ENCODE results near the gene CHODL. TPM values are rescaled to one million over a fixed set of nuclear protein-coding genes. Genes with fewer than 3 reads are reported as not detected.

CHODL gene
- total and polyA plus RNA-seq, 12 donors = 0.14 to 1.6 (median 0.45) TPM; not detected in 2

GRCh38 chr21:18222346-18222745 is 22.3 kb upstream of the CHODL start:
- Histone ChIP-seq H3K36me3 (replicated peaks in 1 of 2) (no peaks in the 10 kb centered on the region), H3K4me1 (replicated peaks in 1 of 2) (no peaks in the 10 kb centered on the region), H3K27ac (no peak overlapping the region), H3K4me3 (no peak overlapping the region), H3K9me3 (replicated peaks in 1 of 3) (peaks cover 0 to 6% (median 0%) of the 10 kb centered on the region in 3 donors), H3K27me3 (no peaks in the 10 kb centered on the region)
- WGBS, 4 donors = 44 to 68% (median 66%) methylated on average over 1 of the region's 1 CpG
- TF ChIP-seq POLR2A (IDR thresholded peaks at IDR 0.05) (no peak), CTCF (IDR thresholded peaks at IDR 0.05) (no peak)
- intact Hi-C loops (cut with DNase I) = no loop called here
- no peak for DNase-seq

GRCh38 chr21:18228060-18228739 is 16.4 kb upstream of the CHODL start:
- 60 to 83% (median 75%) methylated on average over 5 of the region's 5 CpGs for WGBS, 4 donors
- Histone ChIP-seq H3K4me1 (replicated peaks in 1 of 2) (no peaks in the 10 kb centered on the region), H3K4me3 (no peak overlapping the region), H3K36me3 (replicated peaks in 1 of 2) (no peaks in the 10 kb centered on the region), H3K27me3 (no peaks in the 10 kb centered on the region), H3K27ac (no peak overlapping the region), H3K9me3 (replicated peaks in 1 of 3) (no peaks in the 10 kb centered on the region)
- intact Hi-C loops (cut with DNase I) = no loop called here
- no peak for DNase-seq
- no peak for TF ChIP-seq CTCF (IDR thresholded peaks at IDR 0.05)
- no peak for TF ChIP-seq POLR2A (IDR thresholded peaks at IDR 0.05)

- Histone ChIP-seq H3K4me1 (replicated peaks in 1 of 2) (no peaks in the 10 kb centered on the region), H3K9me3 (replicated peaks in 1 of 3) (no peaks in the 10 kb centered on the region), H3K36me3 (replicated peaks in 1 of 2) (no peaks in the 10 kb centered on the region), H3K27me3 (no peaks in the 10 kb centered on the region), H3K4me3 (no peak overlapping the region), H3K27ac (no peak overlapping the region)
- TF ChIP-seq POLR2A (IDR thresholded peaks at IDR 0.05) (no peak), CTCF (IDR thresholded peaks at IDR 0.05) (no peak)
- intact Hi-C loops (cut with DNase I) = no loop called here
- WGBS, 4 donors = 58 to 78% (median 73%) methylated on average over 1 of the region's 1 CpG
- no peak for DNase-seq
Observed at GRCh38 chr21:18235545-18235944, 9.1 kb upstream of the CHODL start.

GRCh38 chr21:18245464-18245967 is 883 bp downstream of the CHODL start:
- peaks cover 0 to 5% of the 10 kb centered on the region in 2 donors for H3K4me1 ChIP-seq (replicated peaks in 1 of 2)
- H3K27me3 ChIP-seq = peaks cover 10% of the 10 kb centered on the region
- no peak for DNase-seq
- intact Hi-C loops (cut with DNase I) = no loop called here
- no peaks in the 10 kb centered on the region for H3K9me3 ChIP-seq (replicated peaks in 1 of 3)
- no peak overlapping the region for H3K27ac ChIP-seq
- WGBS, 4 donors = 8 to 19% (median 12%) methylated on average over 15 to 22 of the region's 22 CpGs
- TF ChIP-seq CTCF (IDR thresholded peaks at IDR 0.05) (no peak), POLR2A (IDR thresholded peaks at IDR 0.05) (no peak)
- no peaks in the 10 kb centered on the region for H3K36me3 ChIP-seq (replicated peaks in 1 of 2)
- H3K4me3 ChIP-seq = peak overlapping the region in 1 of 4 donors; percentile 45
